SU-DHL-6 (cell line): ENCODE measurements around the gene PHF20.

Experiments
- EZH2phosphoT487 ChIP-seq: fragments of 200-600 bp; sonication (generic), shearing (Covaris generic); conservative IDR thresholded peaks from 2 replicates; pipeline ENCODE4 v1.6.1; 2018; ENCODE audit warnings: mild to moderate bottlenecking, antibody characterized with exemption, low read length, moderate library complexity, mixed read lengths
- TF ChIP-seq, protein P1 (sequence below): fragments of 200-600 bp; sonication (generic); IDR thresholded peaks from one replicate; pipeline ENCODE4 v1.5.1; 2017; ENCODE audit warnings: antibody characterized with exemption, mild to moderate bottlenecking, low read length, moderate library complexity; ENCODE audit not compliant: insufficient read depth, poor library complexity, severe bottlenecking

- TF ChIP-seq, protein P1, sequence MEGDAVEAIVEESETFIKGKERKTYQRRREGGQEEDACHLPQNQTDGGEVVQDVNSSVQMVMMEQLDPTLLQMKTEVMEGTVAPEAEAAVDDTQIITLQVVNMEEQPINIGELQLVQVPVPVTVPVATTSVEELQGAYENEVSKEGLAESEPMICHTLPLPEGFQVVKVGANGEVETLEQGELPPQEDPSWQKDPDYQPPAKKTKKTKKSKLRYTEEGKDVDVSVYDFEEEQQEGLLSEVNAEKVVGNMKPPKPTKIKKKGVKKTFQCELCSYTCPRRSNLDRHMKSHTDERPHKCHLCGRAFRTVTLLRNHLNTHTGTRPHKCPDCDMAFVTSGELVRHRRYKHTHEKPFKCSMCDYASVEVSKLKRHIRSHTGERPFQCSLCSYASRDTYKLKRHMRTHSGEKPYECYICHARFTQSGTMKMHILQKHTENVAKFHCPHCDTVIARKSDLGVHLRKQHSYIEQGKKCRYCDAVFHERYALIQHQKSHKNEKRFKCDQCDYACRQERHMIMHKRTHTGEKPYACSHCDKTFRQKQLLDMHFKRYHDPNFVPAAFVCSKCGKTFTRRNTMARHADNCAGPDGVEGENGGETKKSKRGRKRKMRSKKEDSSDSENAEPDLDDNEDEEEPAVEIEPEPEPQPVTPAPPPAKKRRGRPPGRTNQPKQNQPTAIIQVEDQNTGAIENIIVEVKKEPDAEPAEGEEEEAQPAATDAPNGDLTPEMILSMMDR = no peak
- no peak for TF ChIP-seq EZH2phosphoT487
Measured at GRCh38 chr20:35838205-35838604, 66.4 kb downstream of the PHF20 start.
